ENCODE data around the gene FOXA1.

DNA sequence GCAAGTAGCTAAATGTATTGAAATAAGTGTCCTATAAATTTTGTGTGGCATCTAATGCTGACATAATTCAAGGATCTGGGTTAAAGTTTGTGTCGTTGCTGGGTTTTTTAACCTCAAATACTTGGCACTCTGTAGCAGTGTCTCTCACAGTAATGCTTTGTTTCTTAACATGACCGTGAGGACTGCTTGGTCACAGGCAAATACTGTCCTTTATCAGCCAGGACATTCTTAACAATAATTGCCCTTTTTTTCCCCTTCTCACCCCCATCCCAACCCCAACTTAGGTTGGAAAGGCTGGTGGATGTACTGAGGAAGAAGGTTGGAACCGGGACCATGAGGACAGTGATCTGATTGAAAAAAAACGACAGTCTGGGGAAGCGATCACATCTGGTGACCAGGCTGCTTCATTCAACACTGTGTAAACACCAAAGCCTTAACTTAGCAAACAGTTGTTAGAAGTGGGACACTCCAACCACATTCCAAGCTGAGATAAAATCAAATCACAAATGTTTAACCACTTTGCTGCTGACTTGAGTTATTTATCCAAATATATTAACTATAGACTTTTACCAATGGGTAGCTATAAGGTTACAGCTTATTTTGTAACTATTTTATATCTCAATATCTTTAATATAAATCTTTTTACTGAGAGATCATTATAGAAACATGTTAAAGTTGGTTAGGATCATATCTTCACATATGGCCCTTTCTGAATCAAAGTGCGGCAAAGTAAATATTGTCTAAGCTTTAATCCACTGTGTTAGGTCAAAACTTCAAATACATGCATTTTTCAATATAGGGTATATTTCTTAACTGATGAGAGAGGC is 48.2 kb downstream of the FOXA1 start:
- TF ChIP-seq, protein P1, sequence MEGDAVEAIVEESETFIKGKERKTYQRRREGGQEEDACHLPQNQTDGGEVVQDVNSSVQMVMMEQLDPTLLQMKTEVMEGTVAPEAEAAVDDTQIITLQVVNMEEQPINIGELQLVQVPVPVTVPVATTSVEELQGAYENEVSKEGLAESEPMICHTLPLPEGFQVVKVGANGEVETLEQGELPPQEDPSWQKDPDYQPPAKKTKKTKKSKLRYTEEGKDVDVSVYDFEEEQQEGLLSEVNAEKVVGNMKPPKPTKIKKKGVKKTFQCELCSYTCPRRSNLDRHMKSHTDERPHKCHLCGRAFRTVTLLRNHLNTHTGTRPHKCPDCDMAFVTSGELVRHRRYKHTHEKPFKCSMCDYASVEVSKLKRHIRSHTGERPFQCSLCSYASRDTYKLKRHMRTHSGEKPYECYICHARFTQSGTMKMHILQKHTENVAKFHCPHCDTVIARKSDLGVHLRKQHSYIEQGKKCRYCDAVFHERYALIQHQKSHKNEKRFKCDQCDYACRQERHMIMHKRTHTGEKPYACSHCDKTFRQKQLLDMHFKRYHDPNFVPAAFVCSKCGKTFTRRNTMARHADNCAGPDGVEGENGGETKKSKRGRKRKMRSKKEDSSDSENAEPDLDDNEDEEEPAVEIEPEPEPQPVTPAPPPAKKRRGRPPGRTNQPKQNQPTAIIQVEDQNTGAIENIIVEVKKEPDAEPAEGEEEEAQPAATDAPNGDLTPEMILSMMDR (IDR thresholded peaks at IDR 0.05): no peak
- no peak for TF ChIP-seq POLR2A (IDR thresholded peaks at IDR 0.05)
